Neuronal stem cell (in vitro differentiated cells): ENCODE measurements around the gene PURB.
A peak's percentile ranks its signal among the peaks of the same experiment; 100 is the strongest.

Experiments
- DNase-seq: peaks from one replicate; pipeline ENCODE4 v3.0.0-alpha.2; 2013; ENCODE audit warnings: low spot score
- H2AFZ ChIP-seq: one replicate; pipeline ENCODE4 v1.6.1; 2013; ENCODE audit warnings: mild to moderate bottlenecking, low read length, inconsistent platforms
- H2AK5ac ChIP-seq: 2 replicates; pipeline ENCODE4 v1.6.1; 2013; ENCODE audit warnings: low read depth, mild to moderate bottlenecking, inconsistent platforms, low read length, moderate library complexity, mixed read lengths
- H2BK120ac ChIP-seq: 2 replicates; pipeline ENCODE4 v1.6.1; 2013; ENCODE audit warnings: low read depth, mild to moderate bottlenecking, inconsistent platforms, low read length, moderate library complexity, mixed read lengths
- H2BK12ac ChIP-seq: one replicate; pipeline ENCODE4 v1.6.1; 2013; ENCODE audit warnings: low read length, inconsistent platforms
- H2BK15ac ChIP-seq: 2 replicates; pipeline ENCODE4 v1.6.1; 2013; ENCODE audit warnings: mild to moderate bottlenecking, low read length, inconsistent platforms, mixed read lengths
- H2BK5ac ChIP-seq: one replicate; pipeline ENCODE4 v1.6.1; 2013; ENCODE audit warnings: inconsistent platforms, mild to moderate bottlenecking, low read length, moderate library complexity
- H3K14ac ChIP-seq: one replicate; pipeline ENCODE4 v1.6.1; 2013; ENCODE audit warnings: low read length, inconsistent platforms
- H3K18ac ChIP-seq: 2 replicates; pipeline ENCODE4 v1.6.1; 2013; ENCODE audit warnings: low read length, inconsistent platforms
- H3K23ac ChIP-seq: 2 replicates; pipeline ENCODE4 v1.6.1; 2013; ENCODE audit warnings: low read depth, mild to moderate bottlenecking, mixed read lengths, low read length, inconsistent platforms; ENCODE audit not compliant: poor library complexity
- H3K27ac ChIP-seq: replicated peaks from 3 replicates; pipeline ENCODE4 v1.5.1; 2013; ENCODE audit warnings: low read length, inconsistent platforms
- H3K27me3 ChIP-seq, 3 experiments: 2 replicates each; pipeline ENCODE4 v1.6.1; 2013; ENCODE audit warnings: low read length in 3 of 3, mild to moderate bottlenecking in 2 of 3, inconsistent platforms in 1 of 3, low read depth in 1 of 3, mixed read lengths in 1 of 3, moderate library complexity in 1 of 3; ENCODE audit not compliant: control insufficient read depth in 3 of 3, insufficient read depth in 3 of 3
- H3K36me3 ChIP-seq, 2 donors: replicated peaks in 1 of 2; 2 replicates each; pipeline ENCODE4 v1.6.1; 2013; ENCODE audit warnings: low read length in 2 of 2; ENCODE audit not compliant: control insufficient read depth in 2 of 2, insufficient read depth in 2 of 2
- H3K4ac ChIP-seq: 2 replicates; pipeline ENCODE4 v1.6.1; 2013; ENCODE audit warnings: inconsistent platforms, mild to moderate bottlenecking, low read length, moderate library complexity
- H3K4me1 ChIP-seq, 2 donors: 1 replicate in 1 of 2; 2 replicates in 1 of 2; pipeline ENCODE4 v1.6.1; 2013; ENCODE audit warnings: low read length in 2 of 2, low read depth in 1 of 2; ENCODE audit not compliant: control insufficient read depth in 2 of 2, insufficient read depth in 1 of 2
- H3K4me2 ChIP-seq: one replicate; pipeline ENCODE4 v1.6.1; 2013; ENCODE audit warnings: mild to moderate bottlenecking, low read length, inconsistent platforms; ENCODE audit not compliant: insufficient read depth, poor library complexity, severe bottlenecking
- H3K4me3 ChIP-seq, 2 donors: 2 replicates each; pipeline ENCODE4 v1.5.1; 2013; ENCODE audit warnings: low read length in 2 of 2, mild to moderate bottlenecking in 2 of 2, inconsistent platforms in 1 of 2, moderate library complexity in 1 of 2
- H3K79me1 ChIP-seq: one replicate; pipeline ENCODE4 v1.6.1; 2013; ENCODE audit warnings: low read depth, mild to moderate bottlenecking, inconsistent platforms, low read length, moderate library complexity
- H3K9ac ChIP-seq: one replicate; pipeline ENCODE4 v1.6.1; 2013; ENCODE audit warnings: mild to moderate bottlenecking, low read depth, low read length, inconsistent platforms; ENCODE audit not compliant: poor library complexity
- H3K9me3 ChIP-seq, 2 donors: replicated peaks in 1 of 2; 2 replicates each; pipeline versions ENCODE3 to v1.6.1; 2013; ENCODE audit warnings: low read length in 2 of 2, mild to moderate bottlenecking in 2 of 2, inconsistent platforms in 1 of 2, low read depth in 1 of 2, mixed read lengths in 1 of 2, moderate library complexity in 1 of 2; ENCODE audit not compliant: control insufficient read depth in 2 of 2, insufficient read depth in 1 of 2
- H4K8ac ChIP-seq: one replicate; pipeline ENCODE4 v1.6.1; 2013; ENCODE audit warnings: low read depth, mild to moderate bottlenecking, inconsistent platforms, low read length, moderate library complexity
- H4K91ac ChIP-seq: one replicate; pipeline ENCODE4 v1.6.1; 2013; ENCODE audit warnings: low read length, low read depth, mild to moderate bottlenecking, inconsistent platforms; ENCODE audit not compliant: poor library complexity
- WGBS, 2 donors: extraction: QIAGEN DNeasy Blood & Tissue Kit; methylation state at CpG; one replicate each; pipeline ENCODE4 v1.1.7; 2013; ENCODE audit warnings: missing lambda C conversion rate in 2 of 2, mixed read lengths in 1 of 2; ENCODE audit not compliant: insufficient read length in 2 of 2, insufficient replicate concordance in 1 of 2; ENCODE audit errors: extremely low coverage in 2 of 2; 5-methylcytosine and 5-hydroxymethylcytosine counted together

The PURB gene

DNA sequence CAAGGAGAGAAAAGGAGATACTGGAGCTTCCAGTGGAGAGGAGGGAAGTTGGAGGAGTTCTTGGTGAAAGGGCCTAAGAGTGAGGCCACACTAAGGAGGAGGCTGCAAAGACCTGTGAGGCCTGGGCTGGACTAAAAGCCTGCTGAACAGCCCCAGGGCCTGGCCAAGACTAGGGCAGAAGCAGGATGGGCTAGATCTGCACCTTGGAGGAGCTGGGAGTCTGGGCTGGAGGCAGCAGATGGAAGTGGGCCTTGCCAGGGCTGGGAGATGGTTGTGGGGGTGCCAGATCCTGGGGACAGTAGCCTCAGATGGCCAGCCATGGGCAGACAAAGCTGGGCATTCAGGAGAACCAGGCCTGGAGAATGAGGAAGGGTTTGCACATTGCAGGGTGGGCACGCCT, 6.5 kb upstream of the PURB start:
- Histone ChIP-seq H3K4me3 (no peak overlapping the region), H3K9ac (no peak overlapping the region), H3K9me3 (no peaks in the 10 kb centered on the region), H4K8ac (no peak overlapping the region), H3K23ac (no peak overlapping the region), H3K4me1 (no peaks in the 10 kb centered on the region), H2BK12ac (no peak overlapping the region), H3K27ac (no peak overlapping the region), H2BK120ac (no peak overlapping the region), H3K18ac (no peak overlapping the region), H3K4ac (no peak overlapping the region), H4K91ac (no peak overlapping the region), H3K27me3 (peaks cover 0 to 23% (median 3%) of the 10 kb centered on the region in 3 experiments), H2BK5ac (no peak overlapping the region), H3K36me3 (no peaks in the 10 kb centered on the region), H3K14ac (no peak overlapping the region), H3K79me1 (no peaks in the 10 kb centered on the region), H3K4me2 (no peak overlapping the region), H2BK15ac (no peak overlapping the region), H2AK5ac (no peak overlapping the region), H2AFZ (no peak overlapping the region)
- WGBS, 2 donors: no CpG with 5 or more reads among the region's 1 CpG
- no peak for DNase-seq

DNA sequence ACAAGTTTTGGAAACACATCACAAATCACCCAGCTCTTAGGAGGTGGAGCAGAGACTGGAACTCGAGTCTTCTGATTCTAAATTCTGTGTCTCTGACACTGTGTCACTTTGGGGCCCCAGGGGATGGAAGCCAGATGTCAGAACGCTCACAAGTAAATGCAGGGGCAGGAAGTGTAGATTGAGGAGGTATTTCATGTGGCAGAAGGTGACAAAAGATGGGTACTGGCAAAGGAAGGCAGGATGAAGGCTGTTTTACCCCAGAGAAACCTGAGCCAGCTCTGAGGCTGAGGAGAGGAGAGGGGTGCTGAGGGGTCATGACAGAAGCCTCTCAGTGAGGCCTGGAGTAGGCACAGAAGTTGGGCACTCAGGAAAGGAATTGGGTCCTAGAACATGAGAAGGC, 6.0 kb upstream of the PURB start:
- no peak overlapping the region for H3K23ac ChIP-seq
- H2AFZ ChIP-seq: peak overlapping the region; percentile 24
- no peak overlapping the region for H3K9ac ChIP-seq
- H3K4me2 ChIP-seq: no peak overlapping the region
- no peaks in the 10 kb centered on the region for H3K4me1 ChIP-seq
- H2BK12ac ChIP-seq: no peak overlapping the region
- no peak overlapping the region for H3K27ac ChIP-seq
- H3K79me1 ChIP-seq: no peaks in the 10 kb centered on the region
- WGBS, 2 donors: no CpG with 5 or more reads among the region's 2 CpGs
- H3K4ac ChIP-seq: no peak overlapping the region
- H2AK5ac ChIP-seq: no peak overlapping the region
- DNase-seq: no peak
- no peak overlapping the region for H4K91ac ChIP-seq
- no peak overlapping the region for H3K18ac ChIP-seq
- H2BK15ac ChIP-seq: no peak overlapping the region
- H3K9me3 ChIP-seq: no peaks in the 10 kb centered on the region
- H4K8ac ChIP-seq: no peak overlapping the region
- H2BK120ac ChIP-seq: no peak overlapping the region
- H3K14ac ChIP-seq: no peak overlapping the region
- H3K27me3 ChIP-seq: peaks cover 0 to 23% (median 3%) of the 10 kb centered on the region in 3 experiments
- H2BK5ac ChIP-seq: no peak overlapping the region
- no peaks in the 10 kb centered on the region for H3K36me3 ChIP-seq
- H3K4me3 ChIP-seq: no peak overlapping the region

DNA sequence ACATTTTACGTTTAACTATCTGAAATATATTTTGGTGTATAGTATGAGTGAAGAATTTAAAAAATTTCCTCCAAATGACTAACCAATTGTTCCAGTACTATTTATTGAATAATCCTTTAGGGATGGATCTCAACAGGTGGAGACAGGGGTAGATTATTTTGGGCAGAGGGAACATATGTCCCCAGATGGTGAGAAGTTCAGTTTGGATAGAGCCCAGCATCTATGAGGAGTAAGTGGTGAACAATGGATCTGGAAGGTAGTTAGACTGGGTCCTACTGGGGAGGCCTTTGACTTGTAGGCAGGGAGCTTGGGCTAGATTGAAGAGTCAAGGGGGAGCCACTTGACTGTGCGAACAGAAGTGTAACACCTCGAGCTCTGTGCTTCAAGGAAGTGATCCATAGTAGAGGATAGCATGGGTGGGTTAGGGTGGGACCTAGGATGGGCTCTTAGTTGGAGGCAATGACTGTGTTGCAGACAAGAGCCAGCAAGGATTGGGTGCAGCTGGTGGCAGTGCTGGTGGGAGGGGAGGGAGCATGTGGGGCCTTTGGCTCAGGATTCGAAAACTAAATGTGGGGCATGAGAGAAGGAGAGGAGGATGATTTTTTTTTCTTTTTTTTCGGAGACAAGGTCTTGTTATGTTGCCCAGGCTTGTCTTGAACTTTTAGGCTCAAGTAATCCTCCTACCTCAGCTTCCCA, 3.9 kb upstream of the PURB start:
- no peak overlapping the region for H2BK12ac ChIP-seq
- no peak overlapping the region for H4K8ac ChIP-seq
- H3K9ac ChIP-seq: no peak overlapping the region
- no peak overlapping the region for H3K23ac ChIP-seq
- no peak overlapping the region for H3K18ac ChIP-seq
- no CpG with 5 or more reads among the region's 5 CpGs for WGBS, 2 donors
- no peak overlapping the region for H3K14ac ChIP-seq
- H3K79me1 ChIP-seq: peaks cover 8% of the 10 kb centered on the region
- H3K9me3 ChIP-seq: no peaks in the 10 kb centered on the region
- DNase-seq: no peak
- H2BK15ac ChIP-seq: no peak overlapping the region
- no peak overlapping the region for H3K4me3 ChIP-seq
- peaks cover under 1 to 2% of the 10 kb centered on the region in 2 donors for H3K4me1 ChIP-seq
- H3K36me3 ChIP-seq: peaks cover 0 to 3% of the 10 kb centered on the region in 2 donors
- no peak overlapping the region for H2AK5ac ChIP-seq
- no peak overlapping the region for H2BK5ac ChIP-seq
- H4K91ac ChIP-seq: no peak overlapping the region
- no peak overlapping the region for H3K27ac ChIP-seq
- H3K27me3 ChIP-seq: peaks cover 0 to 23% (median 3%) of the 10 kb centered on the region in 3 experiments
- no peak overlapping the region for H3K4ac ChIP-seq
- H2AFZ ChIP-seq: no peak overlapping the region
- no peak overlapping the region for H3K4me2 ChIP-seq
- no peak overlapping the region for H2BK120ac ChIP-seq

DNA sequence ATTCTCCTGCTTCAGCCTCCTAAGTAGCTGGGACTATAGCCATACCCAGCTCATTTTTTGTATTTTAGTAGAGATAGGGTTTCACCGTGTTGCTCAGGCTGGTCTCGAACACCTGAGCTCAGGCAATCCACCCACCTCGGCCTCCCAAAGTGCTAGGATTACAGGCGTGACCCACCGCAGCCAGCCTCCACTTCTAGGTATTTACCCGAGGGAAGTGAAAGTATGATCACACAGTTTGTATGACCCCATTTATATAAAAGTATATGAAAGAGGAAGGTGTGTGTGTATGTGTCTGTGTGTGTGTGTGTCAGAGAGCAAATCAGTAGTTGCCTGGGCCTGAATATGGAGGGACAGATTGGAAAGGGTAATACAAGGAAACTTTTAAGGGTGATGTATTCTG, 2.0 kb upstream of the PURB start:
- Histone ChIP-seq H3K23ac (no peak overlapping the region), H3K18ac (no peak overlapping the region), H3K14ac (no peak overlapping the region), H3K4me2 (no peak overlapping the region), H3K9ac (no peak overlapping the region), H3K27ac (no peak overlapping the region), H4K8ac (no peak overlapping the region), H2BK5ac (no peak overlapping the region), H3K4me1 (peaks cover 11 to 17% of the 10 kb centered on the region in 2 donors), H2AK5ac (no peak overlapping the region), H2BK12ac (no peak overlapping the region), H3K36me3 (peaks cover 5 to 22% of the 10 kb centered on the region in 2 donors), H3K27me3 (peaks cover 0 to 12% (median 0%) of the 10 kb centered on the region in 3 experiments), H2BK15ac (no peak overlapping the region), H2BK120ac (no peak overlapping the region), H3K9me3 (no peaks in the 10 kb centered on the region), H3K4ac (no peak overlapping the region), H3K79me1 (peaks cover 9% of the 10 kb centered on the region), H2AFZ (no peak overlapping the region), H3K4me3 (no peak overlapping the region), H4K91ac (no peak overlapping the region)
- no peak for DNase-seq
- no CpG with 5 or more reads among the region's 6 CpGs for WGBS, 2 donors
